DOHH2 (cell line): ENCODE data around the gene ZPR1.

Experiments
- H3F3A ChIP-seq: fragments of 200-600 bp; sonication (generic), shearing (Covaris generic); 2 replicates; pipeline ENCODE4 v1.6.0; 2016; ENCODE audit warnings: antibody characterized with exemption, mild to moderate bottlenecking; ENCODE audit not compliant: control insufficient read depth, insufficient read depth
- H3K27ac ChIP-seq: fragments of 200-600 bp; sonication (generic); 2 replicates; pipeline ENCODE4 v1.5.1; 2014; ENCODE audit warnings: low read depth, mild to moderate bottlenecking, low read length, moderate library complexity
- H3K27me3 ChIP-seq: fragments of 200-600 bp; sonication (generic); 2 replicates; pipeline ENCODE4 v1.6.1; 2014; ENCODE audit warnings: mild to moderate bottlenecking, low read length, mixed read lengths; ENCODE audit not compliant: control insufficient read depth
- H3K36me3 ChIP-seq: fragments of 200-600 bp; sonication (generic); 2 replicates; pipeline ENCODE4 v1.6.1; 2014; ENCODE audit warnings: mild to moderate bottlenecking, low read length, moderate library complexity, mixed read lengths; ENCODE audit not compliant: control insufficient read depth
- H3K4me1 ChIP-seq: fragments of 200-600 bp; sonication (generic); 2 replicates; pipeline ENCODE4 v1.6.1; 2014; ENCODE audit warnings: mild to moderate bottlenecking, low read length, mixed read lengths; ENCODE audit not compliant: control insufficient read depth
- H3K4me2 ChIP-seq: fragments of 200-600 bp; sonication (generic); 2 replicates; pipeline ENCODE4 v1.6.0; 2014; ENCODE audit warnings: mild to moderate bottlenecking, low read length, moderate library complexity
- H3K4me3 ChIP-seq: fragments of 200-600 bp; sonication (generic); 2 replicates; pipeline ENCODE4 v1.5.1; 2014; ENCODE audit warnings: mild to moderate bottlenecking, low read length, mixed read lengths
- H3K79me2 ChIP-seq: fragments of 200-600 bp; sonication (generic); 2 replicates; pipeline ENCODE4 v1.6.1; 2014; ENCODE audit warnings: mild to moderate bottlenecking, low read length, mixed read lengths; ENCODE audit not compliant: control insufficient read depth
- H3K9me2 ChIP-seq: fragments of 200-600 bp; sonication (generic); replicated peaks from 2 replicates; pipeline ENCODE4 v1.6.1; 2014; ENCODE audit warnings: mild to moderate bottlenecking, low read length, mixed read lengths; ENCODE audit not compliant: control insufficient read depth
- H3K9me3 ChIP-seq: fragments of 200-600 bp; sonication (generic); 2 replicates; pipeline ENCODE4 v1.6.1; 2014; ENCODE audit warnings: antibody characterized with exemption, low read length, mixed read lengths; ENCODE audit not compliant: control insufficient read depth, insufficient read depth
- H4K20me1 ChIP-seq: fragments of 200-600 bp; sonication (generic); 2 replicates; pipeline ENCODE4 v1.6.0; 2014; ENCODE audit warnings: low read depth, mild to moderate bottlenecking, antibody characterized with exemption, low read length, moderate library complexity; ENCODE audit not compliant: control insufficient read depth, insufficient read depth
- CTCF ChIP-seq: fragments of 200-600 bp; sonication (generic); IDR thresholded peaks from one replicate; pipeline ENCODE4 v1.5.1; 2014; ENCODE audit warnings: antibody characterized with exemption, mild to moderate bottlenecking, low read depth, low read length; ENCODE audit not compliant: poor library complexity, severe bottlenecking
- EZH2phosphoT487 ChIP-seq: fragments of 200-600 bp; sonication (generic); IDR thresholded peaks from 2 replicates; pipeline ENCODE4 v1.6.1; 2017; ENCODE audit warnings: borderline replicate concordance, mild to moderate bottlenecking, antibody characterized with exemption, low read length, moderate library complexity, mixed read lengths

Gene ZPR1

GRCh38 chr11:116776522-116776984, 11.3 kb downstream of the ZPR1 start:
- no peaks in the 10 kb centered on the region for H3K9me2 ChIP-seq
- TF ChIP-seq CTCF = no peak
- no peak for TF ChIP-seq EZH2phosphoT487
- H3K4me2 ChIP-seq = no peak overlapping the region
- H3K9me3 ChIP-seq = no peaks in the 10 kb centered on the region
- H3K27me3 ChIP-seq = no peaks in the 10 kb centered on the region
- H4K20me1 ChIP-seq = no peaks in the 10 kb centered on the region
- peaks cover 61% of the 10 kb centered on the region for H3K36me3 ChIP-seq
- H3K4me1 ChIP-seq = peaks cover 19% of the 10 kb centered on the region
- peaks cover 12% of the 10 kb centered on the region for H3K79me2 ChIP-seq
- H3F3A ChIP-seq = peaks cover 16% of the 10 kb centered on the region; the same call in 1 of the 2 replicates
- H3K27ac ChIP-seq = no peak overlapping the region
- no peak overlapping the region for H3K4me3 ChIP-seq

- peaks cover 61% of the 10 kb centered on the region for H3K36me3 ChIP-seq
- no peak overlapping the region for H3K27ac ChIP-seq
- H3K4me1 ChIP-seq = peaks cover 25% of the 10 kb centered on the region
- H3K4me2 ChIP-seq = no peak overlapping the region
- peaks cover 17% of the 10 kb centered on the region for H3K79me2 ChIP-seq
- H3K9me2 ChIP-seq = no peaks in the 10 kb centered on the region
- no peaks in the 10 kb centered on the region for H4K20me1 ChIP-seq
- H3K27me3 ChIP-seq = no peaks in the 10 kb centered on the region
- H3F3A ChIP-seq = peaks cover 18% of the 10 kb centered on the region; the same call in 1 of the 2 replicates
- no peaks in the 10 kb centered on the region for H3K9me3 ChIP-seq
- no peak overlapping the region for H3K4me3 ChIP-seq
- TF ChIP-seq EZH2phosphoT487 (no peak), CTCF (no peak)
Observed at GRCh38 chr11:116775975-116776374, 11.8 kb downstream of the ZPR1 start.

- H3F3A ChIP-seq = peaks cover 18% of the 10 kb centered on the region; the same call in 1 of the 2 replicates
- H3K4me2 ChIP-seq = peak overlapping the region; percentile 83; the same call in 1 of the 2 replicates
- H3K27me3 ChIP-seq = no peaks in the 10 kb centered on the region
- no peaks in the 10 kb centered on the region for H3K9me3 ChIP-seq
- H3K4me1 ChIP-seq = peaks cover 29% of the 10 kb centered on the region
- peaks cover 29% of the 10 kb centered on the region for H3K79me2 ChIP-seq
- H3K4me3 ChIP-seq = no peak overlapping the region
- peaks cover 58% of the 10 kb centered on the region for H3K36me3 ChIP-seq
- H3K9me2 ChIP-seq = no peaks in the 10 kb centered on the region
- H4K20me1 ChIP-seq = no peaks in the 10 kb centered on the region
- TF ChIP-seq EZH2phosphoT487 = no peak
- no peak for TF ChIP-seq CTCF
- no peak overlapping the region for H3K27ac ChIP-seq
Observed at GRCh38 chr11:116774661-116775060, 13.2 kb downstream of the ZPR1 start.
